A549 treated with ZK216348 at 1 μM for 4 hours (cell line): Measurements from ENCODE around the gene MAP6D1. TPM values are rescaled to one million over a fixed set of nuclear protein-coding genes. Genes with fewer than 3 reads are reported as not detected.

Experiments used
- total RNA-seq: library from RNA; stranded (reverse); fragments of 200-300 nt; extraction: Qiagen RNA extraction; gene quantifications from 5 replicates; pipeline ENCODE4 v1.2.3, GENCODE V29; 2022; ENCODE audit warnings: low read depth

The MAP6D1 gene
- total RNA-seq: 4.0 to 7.8 TPM (median 6.9 TPM) in 5 replicates

GRCh38 chr3:183825456-183826161, at the start of gene MAP6D1:
Gene MAP6D1, minus strand, starts transcription at chr3:183825577. Its CDS starts 30 bp downstream, at chr3:183825547.

Other genes with a start within 250 kb of the MAP6D1 start
- gene KLHL24, start 190.0 kb downstream of the MAP6D1 start, total RNA-seq: 5.8 to 9.7 TPM (median 7.2 TPM) in 5 replicates
- gene YEATS2, start 127.8 kb downstream of the MAP6D1 start, total RNA-seq: 10.7 to 13.5 TPM (median 11.9 TPM) in 5 replicates
- gene PARL, start 59.3 kb upstream of the MAP6D1 start, total RNA-seq: 61.4 to 67.9 TPM (median 65.1 TPM) in 5 replicates
- 10.4 to 17.4 TPM (median 15.3 TPM) in 5 replicates for gene ABCC5, start 192.3 kb upstream of the MAP6D1 start, total RNA-seq
- gene HTR3D, start 206.2 kb upstream of the MAP6D1 start, total RNA-seq: not detected in 5 replicates
- gene HTR3C, start 227.5 kb upstream of the MAP6D1 start, total RNA-seq: not detected in 5 replicates